HG03571 (cell line): ENCODE measurements around the gene PKDREJ.
A peak's percentile ranks its signal among the peaks of the same experiment; 100 is the strongest.

Source experiments
- ATAC-seq: cut with Tn5 transposase; IDR thresholded peaks from one replicate; pipeline ENCODE4 v1.9.1; 2021; ENCODE audit not compliant: unreplicated experiment

Gene PKDREJ

GRCh38 chr22:46290121-46290842 is 27.1 kb upstream of the PKDREJ start:
- no peak for ATAC-seq

- ATAC-seq, result no peak
Measured at GRCh38 chr22:46289244-46289891, 26.2 kb upstream of the PKDREJ start.

- ATAC-seq, result no peak
Measured at GRCh38 chr22:46288846-46289243, 25.7 kb upstream of the PKDREJ start.

GRCh38 chr22:46287873-46288751 is 25.0 kb upstream of the PKDREJ start:
- peak; percentile 73 for ATAC-seq

GRCh38 chr22:46286941-46287872 is 24.1 kb upstream of the PKDREJ start:
- no peak for ATAC-seq

- ATAC-seq, result no peak
Measured at GRCh38 chr22:46286006-46286405, 22.9 kb upstream of the PKDREJ start.

GRCh38 chr22:46281866-46282678 is 18.9 kb upstream of the PKDREJ start:
- ATAC-seq, result no peak

GRCh38 chr22:46280999-46281623 is 18.0 kb upstream of the PKDREJ start:
- no peak for ATAC-seq

- ATAC-seq, result no peak
Measured at GRCh38 chr22:46280063-46280817, 17.1 kb upstream of the PKDREJ start.

- ATAC-seq, result no peak
Measured at GRCh38 chr22:46278656-46279645, 15.8 kb upstream of the PKDREJ start.

- no peak for ATAC-seq
Measured at GRCh38 chr22:46276563-46276962, 13.4 kb upstream of the PKDREJ start.

GRCh38 chr22:46275455-46276122 is 12.4 kb upstream of the PKDREJ start:
- no peak for ATAC-seq

- ATAC-seq, result no peak
Measured at GRCh38 chr22:46274381-46274780, 11.2 kb upstream of the PKDREJ start.

- ATAC-seq, result no peak
Measured at GRCh38 chr22:46273432-46274148, 10.4 kb upstream of the PKDREJ start.

GRCh38 chr22:46272762-46273431 is 9.8 kb upstream of the PKDREJ start:
- ATAC-seq, result no peak

- ATAC-seq, result no peak
Measured at GRCh38 chr22:46272196-46272595, 9.1 kb upstream of the PKDREJ start.
